Panc1 (cell line): ENCODE data around the gene CLTC.

Source experiments
- CTCF ChIP-seq: fragments of 450-650 bp; IDR thresholded peaks from 2 replicates; pipeline ENCODE4 v1.5.1; 2017; ENCODE audit warnings: mild to moderate bottlenecking
- POLR2AphosphoS5 ChIP-seq: IDR thresholded peaks from 2 replicates; pipeline ENCODE4 v1.6.1; 2012; ENCODE audit warnings: mild to moderate bottlenecking, low read depth, low read length, moderate library complexity
- SIN3A ChIP-seq: IDR thresholded peaks from 2 replicates; pipeline ENCODE4 v1.6.1; 2012; ENCODE audit warnings: low read depth, mild to moderate bottlenecking, low read length, moderate library complexity, borderline replicate concordance; ENCODE audit not compliant: insufficient read depth
- TCF7L2 ChIP-seq: IDR thresholded peaks from 2 replicates; pipeline ENCODE4 v1.6.1; 2011; ENCODE audit warnings: mild to moderate bottlenecking, low read depth, low read length, inconsistent platforms
- TF ChIP-seq, protein P1 (sequence below), 2 experiments: IDR thresholded peaks; 2 replicates each; pipeline ENCODE4 v1.6.1; 2011 to 2012; ENCODE audit warnings: low read depth in 2 of 2, control low read depth in 1 of 2, low read length in 1 of 2, mild to moderate bottlenecking in 1 of 2, moderate library complexity in 1 of 2; ENCODE audit not compliant: insufficient read depth in 1 of 2

DNA sequence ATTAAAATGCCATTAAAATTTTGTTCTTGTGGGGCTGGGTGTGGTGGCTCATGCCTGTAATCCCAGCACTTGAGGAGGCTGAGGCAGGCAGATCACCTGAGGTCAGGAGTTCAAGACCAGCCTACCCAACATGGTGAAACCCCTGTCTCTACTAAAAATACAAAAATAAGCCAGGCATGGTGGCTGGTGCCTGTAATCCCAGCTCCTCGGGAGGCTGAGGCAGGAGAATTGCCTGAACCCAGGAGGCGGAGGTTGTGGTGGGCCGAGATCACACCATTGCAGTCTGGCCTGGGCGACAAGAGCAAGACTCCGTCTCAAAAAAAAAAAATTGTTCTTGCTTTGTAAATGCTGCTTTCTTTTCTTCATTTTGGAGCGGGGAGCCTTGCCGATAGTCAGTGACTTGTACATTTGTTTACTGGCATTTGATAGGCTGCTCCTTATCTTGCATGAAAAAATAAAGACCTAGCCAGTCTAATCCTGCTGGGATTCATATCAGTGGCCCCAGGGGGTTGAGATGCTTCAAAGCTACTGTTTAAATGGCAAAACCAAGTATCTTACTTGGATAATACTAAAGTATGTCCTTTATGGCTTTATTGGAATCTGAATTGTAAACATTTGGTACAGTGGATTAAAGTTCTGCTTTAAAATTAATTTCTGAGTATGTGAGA lies 3.3 kb upstream of the CLTC start:
- TF ChIP-seq TCF7L2 (no peak), CTCF (no peak), SIN3A (no peak), POLR2AphosphoS5 (no peak)
- TF ChIP-seq, protein P1, sequence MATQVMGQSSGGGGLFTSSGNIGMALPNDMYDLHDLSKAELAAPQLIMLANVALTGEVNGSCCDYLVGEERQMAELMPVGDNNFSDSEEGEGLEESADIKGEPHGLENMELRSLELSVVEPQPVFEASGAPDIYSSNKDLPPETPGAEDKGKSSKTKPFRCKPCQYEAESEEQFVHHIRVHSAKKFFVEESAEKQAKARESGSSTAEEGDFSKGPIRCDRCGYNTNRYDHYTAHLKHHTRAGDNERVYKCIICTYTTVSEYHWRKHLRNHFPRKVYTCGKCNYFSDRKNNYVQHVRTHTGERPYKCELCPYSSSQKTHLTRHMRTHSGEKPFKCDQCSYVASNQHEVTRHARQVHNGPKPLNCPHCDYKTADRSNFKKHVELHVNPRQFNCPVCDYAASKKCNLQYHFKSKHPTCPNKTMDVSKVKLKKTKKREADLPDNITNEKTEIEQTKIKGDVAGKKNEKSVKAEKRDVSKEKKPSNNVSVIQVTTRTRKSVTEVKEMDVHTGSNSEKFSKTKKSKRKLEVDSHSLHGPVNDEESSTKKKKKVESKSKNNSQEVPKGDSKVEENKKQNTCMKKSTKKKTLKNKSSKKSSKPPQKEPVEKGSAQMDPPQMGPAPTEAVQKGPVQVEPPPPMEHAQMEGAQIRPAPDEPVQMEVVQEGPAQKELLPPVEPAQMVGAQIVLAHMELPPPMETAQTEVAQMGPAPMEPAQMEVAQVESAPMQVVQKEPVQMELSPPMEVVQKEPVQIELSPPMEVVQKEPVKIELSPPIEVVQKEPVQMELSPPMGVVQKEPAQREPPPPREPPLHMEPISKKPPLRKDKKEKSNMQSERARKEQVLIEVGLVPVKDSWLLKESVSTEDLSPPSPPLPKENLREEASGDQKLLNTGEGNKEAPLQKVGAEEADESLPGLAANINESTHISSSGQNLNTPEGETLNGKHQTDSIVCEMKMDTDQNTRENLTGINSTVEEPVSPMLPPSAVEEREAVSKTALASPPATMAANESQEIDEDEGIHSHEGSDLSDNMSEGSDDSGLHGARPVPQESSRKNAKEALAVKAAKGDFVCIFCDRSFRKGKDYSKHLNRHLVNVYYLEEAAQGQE (IDR thresholded peaks at IDR 0.05; ENCODE audit: insufficient read depth in 1 of 2, low read depth in 2 of 2, low read length in 1 of 2), result no peak
